K562 (cell line): Measurements from ENCODE around the gene PSMB8. TPM values are rescaled to one million over a fixed set of nuclear protein-coding genes. Genes with fewer than 3 reads are reported as not detected.

Experiments
- ATAC-seq: fragments of 200-7000 bp; cut with Tn5 transposase; 3 replicates; pipeline ENCODE4 v1.9.1; 2020; ENCODE audit warnings: moderate library complexity
- BruUV-seq: library from RNA; stranded (reverse); fragments of 400-500 nt; replicated peaks from 2 replicates; lab custom pipeline; 2021; lab: Mats Ljungman, UMichigan
- CTCF ChIA-PET: fragments of 300-600 bp; formaldehyde crosslinking; extraction: SDS; loops from one replicate; lab custom pipeline; 2021; ENCODE audit warnings: low intra/inter-chr PET ratio; lab: Yijun Ruan, JAX
- POLR2A ChIA-PET: fragments of 300-600, 350-650 bp; sonication (Branson Sonifier 250); formaldehyde crosslinking; extraction: SDS; loops from one replicate; lab custom pipeline; 2021; ENCODE audit warnings: antibody characterized with exemption, inconsistent platforms; lab: Yijun Ruan, JAX
- DNase-seq, 4 experiments: peaks; one replicate each; pipeline versions ENCODE4 v3.0.0 to v3.0.0-alpha.2; 2011 to 2018; ENCODE audit warnings: low spot score in 3 of 4, mixed read lengths in 3 of 4; ENCODE audit errors: extremely low read depth in 1 of 4
- FAIRE-seq: peaks from 2 replicates; lab custom pipeline; 2011; peaks lifted over from hg19 to GRCh38; lab: Jason Lieb, UNC
- H2AFZ ChIP-seq: 2 replicates; pipeline ENCODE4 v1.6.0; 2011; ENCODE audit warnings: low read depth, low read length, control low read depth, inconsistent platforms
- H3K27ac ChIP-seq: fragments of 200-600 bp; 3 replicates; pipeline ENCODE4 v1.8.0; 2011; ENCODE audit warnings: low read depth, mild to moderate bottlenecking, control low read depth, inconsistent platforms, low read length, moderate library complexity, mixed read lengths; ENCODE audit errors: extremely low read depth
- H3K27me3 ChIP-seq, 2 experiments: fragments of 300-600 bp in 1 of 2; 2 replicates in 1 of 2; 3 replicates in 1 of 2; pipeline versions ENCODE4 v1.6.0 to v1.8.0; 2011; ENCODE audit warnings: inconsistent platforms in 2 of 2, low read length in 2 of 2, mild to moderate bottlenecking in 1 of 2, mixed read lengths in 1 of 2, moderate library complexity in 1 of 2; ENCODE audit not compliant: control insufficient read depth in 2 of 2, insufficient read depth in 2 of 2
- H3K36me3 ChIP-seq: fragments of 300-600 bp; 3 replicates; pipeline ENCODE4 v1.8.0; 2011; ENCODE audit warnings: mild to moderate bottlenecking, low read length, inconsistent platforms; ENCODE audit not compliant: control insufficient read depth, insufficient read depth
- H3K4me1 ChIP-seq, 2 experiments: fragments of 200-600 bp in 1 of 2; replicated peaks in 1 of 2; 2 replicates in 1 of 2; 3 replicates in 1 of 2; pipeline versions ENCODE4 v1.5.1 to v1.8.0; 2011; ENCODE audit warnings: inconsistent platforms in 2 of 2, low read length in 2 of 2, mild to moderate bottlenecking in 1 of 2, mixed read lengths in 1 of 2, moderate library complexity in 1 of 2; ENCODE audit not compliant: control insufficient read depth in 2 of 2, insufficient read depth in 2 of 2
- H3K4me2 ChIP-seq: 2 replicates; pipeline ENCODE4 v1.6.1; 2011; ENCODE audit warnings: low read length, control low read depth, inconsistent platforms, mixed read lengths; ENCODE audit not compliant: insufficient read depth
- H3K4me3 ChIP-seq: fragments of 200-600 bp; sonication (generic), shearing (Covaris generic); 2 replicates; pipeline ENCODE4 v1.5.1; 2016; ENCODE audit warnings: control low read depth, inconsistent platforms
- H3K79me2 ChIP-seq: fragments of 200-600 bp; 3 replicates; pipeline ENCODE4 v1.8.0; 2011; ENCODE audit warnings: low read length, inconsistent platforms; ENCODE audit not compliant: control insufficient read depth, insufficient read depth
- H3K9ac ChIP-seq, 2 experiments: 2 replicates each; pipeline versions ENCODE4 v1.6.0 to v1.6.1; 2011; ENCODE audit warnings: low read depth in 2 of 2, low read length in 2 of 2, control low read depth in 1 of 2, inconsistent platforms in 1 of 2, mild to moderate bottlenecking in 1 of 2, mixed read lengths in 1 of 2; ENCODE audit not compliant: insufficient read depth in 1 of 2
- H3K9me1 ChIP-seq: one replicate; pipeline ENCODE4 v1.6.0; 2011; ENCODE audit warnings: inconsistent platforms, mild to moderate bottlenecking, low read length, moderate library complexity; ENCODE audit not compliant: control insufficient read depth, insufficient read depth
- H3K9me3 ChIP-seq: replicated peaks from 2 replicates; pipeline ENCODE4 v1.5.1; 2011; ENCODE audit warnings: low read depth, low read length, inconsistent platforms; ENCODE audit not compliant: control insufficient read depth, insufficient read depth
- H4K20me1 ChIP-seq: replicated peaks from 2 replicates; pipeline ENCODE4 v1.6.1; 2011; ENCODE audit warnings: low read length, inconsistent platforms, mixed read lengths; ENCODE audit not compliant: control insufficient read depth, insufficient read depth
- ATF1 ChIP-seq, 2 experiments: fragments of 450-650 bp in 1 of 2; IDR thresholded peaks; 2 replicates each; pipeline ENCODE4 v1.6.1; 2016; ENCODE audit warnings: missing compliant biosample characterization in 1 of 2, missing genetic modification characterization in 1 of 2
- CREM ChIP-seq: IDR thresholded peaks from 2 replicates; pipeline ENCODE4 v1.6.1; 2014; ENCODE audit warnings: antibody characterized with exemption, low read depth
- E2F3 ChIP-seq: fragments of 250-450 bp; sonication (Bioruptor Pico); IDR thresholded peaks from 2 replicates; pipeline ENCODE4 v1.4.0; 2020; ENCODE audit warnings: mild to moderate bottlenecking
- FOSL1 ChIP-seq: fragments of 200-800 bp; sonication (Bioruptor generic); conservative IDR thresholded peaks from 2 replicates; pipeline ENCODE4 v1.6.1; 2016; ENCODE audit warnings: missing genetic modification characterization, missing compliant biosample characterization
- GABPB2 ChIP-seq: fragments of 250-450 bp; sonication (Bioruptor Pico); conservative IDR thresholded peaks from 2 replicates; pipeline ENCODE4 v1.5.1; 2021; ENCODE audit warnings: mild to moderate bottlenecking
- NBN ChIP-seq: fragments of 450-650 bp; IDR thresholded peaks from 2 replicates; pipeline ENCODE4 v1.6.1; 2016; ENCODE audit warnings: low read depth, mild to moderate bottlenecking
- NFE2 ChIP-seq: IDR thresholded peaks from 2 replicates; pipeline ENCODE4 v1.6.1; 2014; ENCODE audit warnings: antibody characterized with exemption, low read depth
- SMAD4 ChIP-seq: fragments of 250-450 bp; sonication (Bioruptor Pico); conservative IDR thresholded peaks from 2 replicates; pipeline ENCODE4 v1.8.0; 2021; ENCODE audit warnings: inconsistent platforms, mild to moderate bottlenecking, moderate library complexity
- ZBTB17 ChIP-seq: fragments of 450-650 bp; formaldehyde crosslinking; IDR thresholded peaks from 2 replicates; pipeline ENCODE4 v1.4.0; 2020; ENCODE audit warnings: mild to moderate bottlenecking
- whole genome bisulfite sequencing: fragments of 100-300 bp; shearing (Covaris generic); methylation state at CpG from one replicate; pipeline ENCODE4 v1.1.6; 2016; ENCODE audit warnings: low coverage, mixed read lengths; ENCODE audit not compliant: insufficient coverage; ENCODE audit errors: missing lambda C conversion rate; 5-methylcytosine and 5-hydroxymethylcytosine counted together
- in situ Hi-C: fragments of 300-500 bp; cut with MboI; formaldehyde crosslinking; loops from 4 replicates; pipeline ENCODE4 v1.15.0; 2018; ENCODE audit warnings: inconsistent platforms, mixed read lengths
- intact Hi-C: fragments of 100-400 bp; cut with micrococcal nuclease; formaldehyde crosslinking; loops from 2 replicates; pipeline ENCODE4 v1.14.2; 2022
- polyA plus RNA-seq, 8 experiments: library from polyadenylated mRNA; depleted of rRNA in 4 of 8; stranded (reverse) in 5 of 8; unstranded in 3 of 8; fragments of >200 nt; fragmentation: Nextera tagmentation in 2 of 8; fragmentation: Illumina TruSeq in 1 of 8; extraction: Ambion mirVana in 2 of 8; extraction: Trizol in 1 of 8; gene quantifications; 2 replicates each; pipeline versions ENCODE4 v1.2.1 to v1.2.3, GENCODE V29; 2011 to 2014; ENCODE audit warnings: inconsistent platforms in 1 of 8, missing spikeins in 1 of 8
- total RNA-seq, 7 experiments: library from RNA; depleted of rRNA in 6 of 7; stranded (reverse); fragments of >200 nt in 6 of 7; fragmentation: Illumina TruSeq in 2 of 7; extraction: Trizol in 2 of 7; gene quantifications; 2 replicates each; pipeline versions ENCODE4 v1.2.1 to v1.2.3, GENCODE V29; 2011 to 2021; ENCODE audit warnings: low replicate concordance in 1 of 7
- TF ChIP-seq, protein P1 (sequence below): sonication (generic); formaldehyde crosslinking; IDR thresholded peaks from 2 replicates; pipeline ENCODE4 v1.8.0; 2022; ENCODE audit warnings: missing genetic modification reagents, mild to moderate bottlenecking, moderate library complexity, borderline replicate concordance
- TF ChIP-seq, protein P2 (sequence below): fragments of 250-450 bp; sonication (Bioruptor Pico); IDR thresholded peaks from 2 replicates; pipeline ENCODE4 v1.8.0; 2021; ENCODE audit warnings: mild to moderate bottlenecking, moderate library complexity
- TF ChIP-seq, protein P3 (sequence below): fragments of 450-650 bp; IDR thresholded peaks from 2 replicates; pipeline ENCODE4 v1.6.1; 2017; ENCODE audit warnings: antibody characterized with exemption, mild to moderate bottlenecking

The PSMB8 gene
- total and polyA plus RNA-seq, 9 of the 15 experiments (the other 6 are each of a cell fraction or from before 2014, with no cell fraction given) = 0.71 to 4.0 (median 2.4) TPM

DNA sequence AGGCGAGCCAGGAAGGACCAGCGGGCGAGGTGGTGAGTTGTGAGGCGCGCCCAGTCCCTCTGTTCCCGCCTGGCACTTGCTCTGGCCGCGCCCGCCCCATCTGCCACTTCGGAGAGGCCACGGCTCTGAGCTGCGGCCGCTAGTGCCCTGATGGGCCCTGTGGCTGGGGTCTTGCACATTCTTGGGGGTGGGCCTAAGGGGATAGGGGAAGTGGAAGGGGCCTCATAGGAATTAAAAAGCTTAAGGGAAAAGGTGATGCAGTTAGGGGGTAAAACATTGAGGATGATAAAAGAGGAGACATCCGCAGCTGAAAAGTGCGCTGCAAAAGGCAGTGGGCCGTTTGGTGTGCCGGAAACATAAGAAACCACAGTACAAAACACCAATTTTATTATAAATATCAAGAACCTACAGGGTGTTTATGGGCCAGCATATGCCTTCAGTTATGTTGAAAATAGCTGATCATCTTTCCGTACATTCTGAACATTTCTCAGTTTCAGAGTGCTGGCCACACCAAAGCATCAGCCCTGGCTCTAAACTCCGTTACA lies 1.1 kb upstream of the PSMB8 start:
- 34% methylated on average over 16 of the region's 19 CpGs for WGBS
- FAIRE-seq (no peak), ATAC-seq (no peak), DNase-seq (no peak)
- Histone ChIP-seq H2AFZ (peak overlapping the region; percentile 82; the same call in 1 of the 2 replicates), H3K36me3 (no peaks in the 10 kb centered on the region), H3K9ac (peak overlapping the region in 1 of 2 experiments; percentile 64; a peak in 1 of 4 replicates), H3K9me1 (no peaks in the 10 kb centered on the region), H4K20me1 (no peaks in the 10 kb centered on the region; the same call in 1 of the 2 replicates), H3K9me3 (no peaks in the 10 kb centered on the region), H3K79me2 (no peaks in the 10 kb centered on the region), H3K27ac (no peak overlapping the region), H3K27me3 (peaks cover 4 to 36% of the 10 kb centered on the region in 2 experiments; a peak in 2 of 5 replicates), H3K4me2 (peak overlapping the region; percentile 73), H3K4me3 (no peak overlapping the region), H3K4me1 (peaks cover 0 to 16% of the 10 kb centered on the region in 2 experiments; a peak in 3 of 5 replicates)
- ChIA-PET CTCF (interaction anchor here (1.0 kb wide), 1 partner anchor 9 kb away, joined by 4 read pairs; the partner anchor contains the start of genes PSMB9 and TAP1), POLR2A (interaction anchor here (0.6 to 2.9 kb wide), 4 partner anchors 13 to 127 kb away, joined by 3 to 13 read pairs (median 4); partner anchors contain the start of gene BRD2)
- in situ Hi-C loops (no loop called here), intact Hi-C loops (no loop called here)
- BruUV-seq = no TSS peak
- TF ChIP-seq SMAD4 (CRISPR knock-in tag) (no peak), GABPB2 (CRISPR knock-in tag) (no peak), NFE2 (no peak), ZBTB17 (no peak), FOSL1 (tag) (no peak), ATF1 (CRISPR knock-in tag; IDR thresholded peaks at IDR 0.05) (no peak), ATF1 (tag; IDR thresholded peaks at IDR 0.05) (peak; percentile 61), CREM (no peak), E2F3 (CRISPR knock-in tag) (no peak), NBN (no peak)
- TF ChIP-seq, protein P1, sequence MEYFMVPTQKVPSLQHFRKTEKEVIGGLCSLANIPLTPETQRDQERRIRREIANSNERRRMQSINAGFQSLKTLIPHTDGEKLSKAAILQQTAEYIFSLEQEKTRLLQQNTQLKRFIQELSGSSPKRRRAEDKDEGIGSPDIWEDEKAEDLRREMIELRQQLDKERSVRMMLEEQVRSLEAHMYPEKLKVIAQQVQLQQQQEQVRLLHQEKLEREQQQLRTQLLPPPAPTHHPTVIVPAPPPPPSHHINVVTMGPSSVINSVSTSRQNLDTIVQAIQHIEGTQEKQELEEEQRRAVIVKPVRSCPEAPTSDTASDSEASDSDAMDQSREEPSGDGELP = peak; percentile 17; the same call in 1 of the 2 replicates
- TF ChIP-seq, protein P2, sequence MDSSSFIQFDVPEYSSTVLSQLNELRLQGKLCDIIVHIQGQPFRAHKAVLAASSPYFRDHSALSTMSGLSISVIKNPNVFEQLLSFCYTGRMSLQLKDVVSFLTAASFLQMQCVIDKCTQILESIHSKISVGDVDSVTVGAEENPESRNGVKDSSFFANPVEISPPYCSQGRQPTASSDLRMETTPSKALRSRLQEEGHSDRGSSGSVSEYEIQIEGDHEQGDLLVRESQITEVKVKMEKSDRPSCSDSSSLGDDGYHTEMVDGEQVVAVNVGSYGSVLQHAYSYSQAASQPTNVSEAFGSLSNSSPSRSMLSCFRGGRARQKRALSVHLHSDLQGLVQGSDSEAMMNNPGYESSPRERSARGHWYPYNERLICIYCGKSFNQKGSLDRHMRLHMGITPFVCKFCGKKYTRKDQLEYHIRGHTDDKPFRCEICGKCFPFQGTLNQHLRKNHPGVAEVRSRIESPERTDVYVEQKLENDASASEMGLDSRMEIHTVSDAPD = no peak
- TF ChIP-seq, protein P3, sequence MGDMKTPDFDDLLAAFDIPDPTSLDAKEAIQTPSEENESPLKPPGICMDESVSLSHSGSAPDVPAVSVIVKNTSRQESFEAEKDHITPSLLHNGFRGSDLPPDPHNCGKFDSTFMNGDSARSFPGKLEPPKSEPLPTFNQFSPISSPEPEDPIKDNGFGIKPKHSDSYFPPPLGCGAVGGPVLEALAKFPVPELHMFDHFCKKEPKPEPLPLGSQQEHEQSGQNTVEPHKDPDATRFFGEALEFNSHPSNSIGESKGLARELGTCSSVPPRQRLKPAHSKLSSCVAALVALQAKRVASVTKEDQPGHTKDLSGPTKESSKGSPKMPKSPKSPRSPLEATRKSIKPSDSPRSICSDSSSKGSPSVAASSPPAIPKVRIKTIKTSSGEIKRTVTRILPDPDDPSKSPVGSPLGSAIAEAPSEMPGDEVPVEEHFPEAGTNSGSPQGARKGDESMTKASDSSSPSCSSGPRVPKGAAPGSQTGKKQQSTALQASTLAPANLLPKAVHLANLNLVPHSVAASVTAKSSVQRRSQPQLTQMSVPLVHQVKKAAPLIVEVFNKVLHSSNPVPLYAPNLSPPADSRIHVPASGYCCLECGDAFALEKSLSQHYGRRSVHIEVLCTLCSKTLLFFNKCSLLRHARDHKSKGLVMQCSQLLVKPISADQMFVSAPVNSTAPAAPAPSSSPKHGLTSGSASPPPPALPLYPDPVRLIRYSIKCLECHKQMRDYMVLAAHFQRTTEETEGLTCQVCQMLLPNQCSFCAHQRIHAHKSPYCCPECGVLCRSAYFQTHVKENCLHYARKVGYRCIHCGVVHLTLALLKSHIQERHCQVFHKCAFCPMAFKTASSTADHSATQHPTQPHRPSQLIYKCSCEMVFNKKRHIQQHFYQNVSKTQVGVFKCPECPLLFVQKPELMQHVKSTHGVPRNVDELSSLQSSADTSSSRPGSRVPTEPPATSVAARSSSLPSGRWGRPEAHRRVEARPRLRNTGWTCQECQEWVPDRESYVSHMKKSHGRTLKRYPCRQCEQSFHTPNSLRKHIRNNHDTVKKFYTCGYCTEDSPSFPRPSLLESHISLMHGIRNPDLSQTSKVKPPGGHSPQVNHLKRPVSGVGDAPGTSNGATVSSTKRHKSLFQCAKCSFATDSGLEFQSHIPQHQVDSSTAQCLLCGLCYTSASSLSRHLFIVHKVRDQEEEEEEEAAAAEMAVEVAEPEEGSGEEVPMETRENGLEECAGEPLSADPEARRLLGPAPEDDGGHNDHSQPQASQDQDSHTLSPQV = no peak
